MCF 10A (cell line): Measurements from ENCODE around the gene MVB12B. TPM values are rescaled to one million over a fixed set of nuclear protein-coding genes. Genes with fewer than 3 reads are reported as not detected.
A peak's percentile ranks its signal among the peaks of the same experiment; 100 is the strongest.

ENCODE experiments used
- BruUV-seq: library from RNA; stranded (reverse); fragments of 400-500 nt; replicated peaks from 2 replicates; lab custom pipeline; 2021; lab: Mats Ljungman, UMichigan
- CTCF ChIA-PET: fragments of 300-600 bp; sonication (Branson Sonifier 250); formaldehyde crosslinking; extraction: SDS; loops from one replicate; lab custom pipeline; 2021; ENCODE audit warnings: antibody characterized with exemption, inconsistent platforms; lab: Yijun Ruan, JAX
- POLR2A ChIA-PET: fragments of 300-600, 350-650 bp; sonication (Branson Sonifier 250); formaldehyde crosslinking; extraction: SDS; loops from one replicate; lab custom pipeline; 2020; ENCODE audit warnings: antibody characterized with exemption, inconsistent platforms; lab: Yijun Ruan, JAX
- DNase-seq: peaks from one replicate; pipeline ENCODE4 v3.0.0-alpha.2; 2018; ENCODE audit not compliant: unreplicated experiment
- H3K27ac Mint-ChIP-seq: one replicate; pipeline ENCODE4 v1.8.0; 2022; ENCODE audit warnings: mild to moderate bottlenecking, low read depth, mixed read lengths; ENCODE audit not compliant: unreplicated experiment
- H3K27me3 Mint-ChIP-seq: one replicate; pipeline ENCODE4 v1.8.0; 2022; ENCODE audit warnings: mixed read lengths; ENCODE audit not compliant: insufficient read depth, unreplicated experiment
- H3K36me3 Mint-ChIP-seq: one replicate; pipeline ENCODE4 v1.8.0; 2022; ENCODE audit warnings: mild to moderate bottlenecking, moderate library complexity, mixed read lengths; ENCODE audit not compliant: insufficient read depth, unreplicated experiment
- H3K4me1 Mint-ChIP-seq: one replicate; pipeline ENCODE4 v1.8.0; 2022; ENCODE audit warnings: mixed read lengths; ENCODE audit not compliant: insufficient read depth, unreplicated experiment
- H3K4me3 Mint-ChIP-seq: one replicate; pipeline ENCODE4 v1.8.0; 2022; ENCODE audit warnings: mild to moderate bottlenecking, moderate library complexity, mixed read lengths; ENCODE audit not compliant: unreplicated experiment
- H3K9me3 Mint-ChIP-seq: one replicate; pipeline ENCODE4 v1.8.0; 2022; ENCODE audit warnings: mixed read lengths; ENCODE audit not compliant: unreplicated experiment
- CTCF ChIP-seq: fragments of 200-600 bp; IDR thresholded peaks from one replicate; pipeline ENCODE4 v1.8.0; 2022; ENCODE audit warnings: antibody characterized with exemption, mild to moderate bottlenecking; ENCODE audit not compliant: unreplicated experiment
- intact Hi-C: fragments of 100-400 bp; cut with micrococcal nuclease; formaldehyde crosslinking; loops from 2 replicates; pipeline ENCODE4 v1.14.1; 2022
- total RNA-seq: library from RNA; stranded (reverse); gene quantifications from 2 replicates; pipeline ENCODE4 v1.2.3, GENCODE V29; 2022

The MVB12B gene
- total RNA-seq, 1 experiment from 2014 or later: 5.5 TPM

- no peak for DNase-seq
- CTCF ChIA-PET: interaction anchor here (0.6 to 1.0 kb wide), 6 partner anchors 20 to 238 kb away, joined by 3 to 6 read pairs (median 3); no protein-coding TSS in a partner anchor
Observed at GRCh38 chr9:126328407-126328806, 1.8 kb downstream of the MVB12B start.

GRCh38 chr9:126329476-126330275 lies 3.0 kb downstream of the MVB12B start:
- POLR2A ChIA-PET: no interaction called here
- Mint-ChIP-seq H3K36me3 (no peaks in the 10 kb centered on the region), H3K4me1 (peaks cover 8% of the 10 kb centered on the region), H3K27me3 (no peaks in the 10 kb centered on the region), H3K27ac (no peak overlapping the region), H3K4me3 (no peak overlapping the region), H3K9me3 (no peaks in the 10 kb centered on the region)
- no TSS peak for BruUV-seq
- CTCF ChIA-PET: no interaction called here
- DNase-seq: no peak
- intact Hi-C loops: no loop called here
- TF ChIP-seq CTCF: no peak

More at GRCh38 chr9:126328407-126328806, 1.8 kb downstream of the MVB12B start:
- H3K4me3 Mint-ChIP-seq: peak overlapping the region; percentile 66
- POLR2A ChIA-PET: interaction anchor here (0.6 to 1.2 kb wide), 4 partner anchors 19 to 454 kb away, joined by 3 to 5 read pairs (median 3); no protein-coding TSS in a partner anchor
- no peak overlapping the region for H3K27ac Mint-ChIP-seq
- no peaks in the 10 kb centered on the region for H3K36me3 Mint-ChIP-seq
- peaks cover 6% of the 10 kb centered on the region for H3K4me1 Mint-ChIP-seq
- no TSS peak for BruUV-seq
- intact Hi-C loops: no loop called here
- H3K27me3 Mint-ChIP-seq: no peaks in the 10 kb centered on the region
- H3K9me3 Mint-ChIP-seq: no peaks in the 10 kb centered on the region
- TF ChIP-seq CTCF: no peak

- H3K4me1 Mint-ChIP-seq: peaks cover 10% of the 10 kb centered on the region
- CTCF ChIA-PET: no interaction called here
- no peak overlapping the region for H3K27ac Mint-ChIP-seq
- no peak for TF ChIP-seq CTCF
- no peak for DNase-seq
- H3K9me3 Mint-ChIP-seq: no peaks in the 10 kb centered on the region
- no peaks in the 10 kb centered on the region for H3K36me3 Mint-ChIP-seq
- intact Hi-C loops: no loop called here
- no peak overlapping the region for H3K4me3 Mint-ChIP-seq
- BruUV-seq: no TSS peak
- POLR2A ChIA-PET: no interaction called here
- no peaks in the 10 kb centered on the region for H3K27me3 Mint-ChIP-seq
Observed at GRCh38 chr9:126330536-126330935, 3.9 kb downstream of the MVB12B start.

GRCh38 chr9:126331964-126332748 lies 5.5 kb downstream of the MVB12B start:
- TF ChIP-seq CTCF: no peak
- Mint-ChIP-seq H3K4me1 (peaks cover 10% of the 10 kb centered on the region), H3K9me3 (no peaks in the 10 kb centered on the region), H3K27me3 (no peaks in the 10 kb centered on the region), H3K4me3 (no peak overlapping the region), H3K36me3 (no peaks in the 10 kb centered on the region), H3K27ac (no peak overlapping the region)
- POLR2A ChIA-PET: interaction anchor here (0.7 kb wide), 1 partner anchor 90 kb away, joined by 3 read pairs; no protein-coding TSS in a partner anchor
- CTCF ChIA-PET: interaction anchor here (0.6 to 1.1 kb wide), 3 partner anchors 11 to 685 kb away, joined by 3 to 4 read pairs (median 4); no protein-coding TSS in a partner anchor
- no peak for DNase-seq
- BruUV-seq: no TSS peak
- intact Hi-C loops: no loop called here
